Brain pericyte (primary cell): Measurements from ENCODE around the gene SMC6.

Source experiments
- DNase-seq: peaks from one replicate; pipeline ENCODE4 v3.0.0-alpha.2; 2012; ENCODE audit warnings: low read depth, low spot score

Gene SMC6

GRCh38 chr2:17763641-17764333, 10.2 kb upstream of the SMC6 start:
- no peak for DNase-seq

- no peak for DNase-seq
Measured at GRCh38 chr2:17762451-17762850, 8.8 kb upstream of the SMC6 start.

GRCh38 chr2:17759805-17760204, 6.2 kb upstream of the SMC6 start:
- no peak for DNase-seq

- DNase-seq, result no peak
Measured at GRCh38 chr2:17758118-17758517, 4.5 kb upstream of the SMC6 start.

GRCh38 chr2:17757321-17757720, 3.7 kb upstream of the SMC6 start:
- no peak for DNase-seq

GRCh38 chr2:17756668-17757067, 3.1 kb upstream of the SMC6 start:
- no peak for DNase-seq

GRCh38 chr2:17754773-17755425, 1.3 kb upstream of the SMC6 start:
- no peak for DNase-seq

GRCh38 chr2:17752892-17753802, 463 bp downstream of the SMC6 start:
- no peak for DNase-seq

- DNase-seq, result no peak
Measured at GRCh38 chr2:17752246-17752645, 1.4 kb downstream of the SMC6 start.

GRCh38 chr2:17749753-17750438, 3.7 kb downstream of the SMC6 start:
- DNase-seq, result no peak

GRCh38 chr2:17748745-17749144, 4.9 kb downstream of the SMC6 start:
- DNase-seq, result no peak

- no peak for DNase-seq
Measured at GRCh38 chr2:17747684-17748452, 5.7 kb downstream of the SMC6 start.

GRCh38 chr2:17740203-17740602, 13.4 kb downstream of the SMC6 start:
- no peak for DNase-seq

- DNase-seq, result no peak
Measured at GRCh38 chr2:17736989-17737388, 16.6 kb downstream of the SMC6 start.

GRCh38 chr2:17735864-17736263, 17.7 kb downstream of the SMC6 start:
- no peak for DNase-seq

- no peak for DNase-seq
Measured at GRCh38 chr2:17733599-17733998, 20.0 kb downstream of the SMC6 start.

- DNase-seq, result no peak
Measured at GRCh38 chr2:17729880-17730279, 23.7 kb downstream of the SMC6 start.

GRCh38 chr2:17728210-17728609, 25.4 kb downstream of the SMC6 start:
- no peak for DNase-seq

- DNase-seq, result no peak
Measured at GRCh38 chr2:17719562-17720371, 33.8 kb downstream of the SMC6 start.

- no peak for DNase-seq
Measured at GRCh38 chr2:17718689-17719088, 34.9 kb downstream of the SMC6 start.
